HepG2 (cell line): ENCODE results near the gene VAPB. TPM values are rescaled to one million over a fixed set of nuclear protein-coding genes. Genes with fewer than 3 reads are reported as not detected.

ENCODE experiments used
- ATAC-seq: fragments of 200-7000 bp; cut with Tn5 transposase; 3 replicates; pipeline ENCODE4 v1.9.1; 2020; ENCODE audit warnings: mild to moderate bottlenecking, moderate library complexity
- BruUV-seq: library from RNA; stranded (reverse); fragments of 400-500 nt; replicated peaks from 2 replicates; lab custom pipeline; 2021; lab: Mats Ljungman, UMichigan
- CTCF ChIA-PET: fragments of 300-600 bp; formaldehyde crosslinking; extraction: SDS; loops from one replicate; lab custom pipeline; 2021; ENCODE audit warnings: low total read pairs, inconsistent platforms, low intra/inter-chr PET ratio; lab: Yijun Ruan, JAX
- POLR2A ChIA-PET: fragments of 350-600 bp; sonication (Branson Sonifier 250); formaldehyde crosslinking; loops from one replicate; lab custom pipeline; 2020; ENCODE audit warnings: antibody characterized with exemption, inconsistent platforms; lab: Yijun Ruan, JAX
- DNase-seq: peaks from one replicate; pipeline ENCODE4 v3.0.0-alpha.2; 2015; ENCODE audit warnings: low spot score
- FAIRE-seq: peaks from 3 replicates; lab custom pipeline; 2011; peaks lifted over from hg19 to GRCh38; lab: Jason Lieb, UNC
- H2AFZ ChIP-seq: one replicate; pipeline ENCODE4 v1.6.1; 2011; ENCODE audit warnings: low read length, inconsistent platforms
- H3K27ac ChIP-seq: fragments of 300-600 bp; 3 replicates; pipeline ENCODE4 v1.8.0; 2011; ENCODE audit warnings: mixed run types, mild to moderate bottlenecking, mixed read lengths, low read length, inconsistent platforms; ENCODE audit not compliant: insufficient read depth; ENCODE audit errors: extremely low read length
- H3K27me3 ChIP-seq, 2 experiments: fragments of 200-600 bp in 1 of 2; 2 replicates in 1 of 2; 3 replicates in 1 of 2; pipeline versions ENCODE4 v1.6.0 to v1.8.0; 2011; ENCODE audit warnings: low read length in 2 of 2, mild to moderate bottlenecking in 2 of 2, moderate library complexity in 2 of 2, inconsistent platforms in 1 of 2; ENCODE audit not compliant: insufficient read depth in 2 of 2, control insufficient read depth in 1 of 2
- H3K36me3 ChIP-seq, 2 experiments: fragments of 200-600 bp in 1 of 2; replicated peaks in 1 of 2; 2 replicates in 1 of 2; 3 replicates in 1 of 2; pipeline versions ENCODE4 v1.5.1 to v1.8.0; 2011; ENCODE audit warnings: low read length in 2 of 2, inconsistent platforms in 1 of 2; ENCODE audit not compliant: insufficient read depth in 2 of 2, control insufficient read depth in 1 of 2
- H3K4me1 ChIP-seq: 2 replicates; pipeline ENCODE4 v1.5.1; 2012; ENCODE audit warnings: low read length, inconsistent platforms; ENCODE audit not compliant: insufficient read depth
- H3K4me2 ChIP-seq: 2 replicates; pipeline ENCODE4 v1.6.0; 2011; ENCODE audit warnings: low read depth, low read length, inconsistent platforms
- H3K4me3 ChIP-seq, 3 experiments: fragments of 200-600 bp in 1 of 3; sonication (generic), shearing (Covaris generic) in 1 of 3; replicated peaks in 1 of 3; 2 replicates each; pipeline ENCODE4 v1.5.1; 2011 to 2016; ENCODE audit warnings: low read length in 3 of 3, inconsistent platforms in 2 of 3, low read depth in 2 of 3, mild to moderate bottlenecking in 2 of 3, control low read depth in 1 of 3, mixed read lengths in 1 of 3; ENCODE audit not compliant: insufficient read depth in 1 of 3
- H3K79me2 ChIP-seq: one replicate; pipeline ENCODE4 v1.6.1; 2011; ENCODE audit warnings: low read length, inconsistent platforms; ENCODE audit not compliant: insufficient read depth
- H3K9ac ChIP-seq: 2 replicates; pipeline ENCODE4 v1.6.0; 2011; ENCODE audit warnings: mild to moderate bottlenecking, low read depth, low read length, inconsistent platforms; ENCODE audit not compliant: insufficient read depth
- H3K9me3 ChIP-seq: 2 replicates; pipeline ENCODE4 v1.5.1; 2012; ENCODE audit warnings: mild to moderate bottlenecking, low read length
- H4K20me1 ChIP-seq: 2 replicates; pipeline ENCODE4 v1.6.0; 2011; ENCODE audit warnings: inconsistent platforms, mild to moderate bottlenecking, low read length, moderate library complexity; ENCODE audit not compliant: insufficient read depth
- FOXA1 ChIP-seq, 2 experiments: fragments of 450-650 bp in 1 of 2; sonication (generic) in 1 of 2; formaldehyde crosslinking in 1 of 2; IDR thresholded peaks; 2 replicates each; pipeline versions ENCODE4 v1.4.0 to v1.6.1; 2016 to 2020; ENCODE audit warnings: missing genetic modification reagents in 1 of 2
- KDM5B ChIP-seq: sonication (generic); formaldehyde crosslinking; IDR thresholded peaks from 2 replicates; pipeline ENCODE4 v1.4.0; 2020; ENCODE audit warnings: missing genetic modification reagents, mild to moderate bottlenecking, borderline replicate concordance
- KLF11 ChIP-seq: IDR thresholded peaks from 2 replicates; pipeline ENCODE4 v1.6.1; 2016; ENCODE audit warnings: missing compliant biosample characterization
- NCOA5 ChIP-seq: sonication (generic); formaldehyde crosslinking; IDR thresholded peaks from 2 replicates; pipeline ENCODE4 v1.4.0; 2020; ENCODE audit warnings: missing genetic modification reagents
- PCBP2 ChIP-seq: fragments of 200-400 bp; formaldehyde crosslinking; optimal IDR thresholded peaks from 2 replicates; pipeline ENCODE3; 2018; ENCODE audit warnings: low read length, low read depth; ENCODE audit not compliant: poor library complexity, severe bottlenecking
- RAD51 ChIP-seq: fragments of 450-650 bp; IDR thresholded peaks from 2 replicates; pipeline ENCODE4 v1.6.1; 2016; ENCODE audit warnings: borderline replicate concordance
- RCOR2 ChIP-seq: IDR thresholded peaks from 2 replicates; pipeline ENCODE4 v1.6.1; 2016; ENCODE audit warnings: missing biosample characterization, missing genetic modification reagents
- RFXAP ChIP-seq: sonication (generic); formaldehyde crosslinking; IDR thresholded peaks from 2 replicates; pipeline ENCODE4 v1.4.0; 2020; ENCODE audit warnings: missing genetic modification reagents, borderline replicate concordance
- RXRB ChIP-seq: IDR thresholded peaks from 2 replicates; pipeline ENCODE4 v1.6.1; 2016; ENCODE audit warnings: borderline replicate concordance, missing genetic modification reagents, missing compliant biosample characterization
- SIX1 ChIP-seq: sonication (generic); formaldehyde crosslinking; IDR thresholded peaks from 2 replicates; pipeline ENCODE4 v1.4.0; 2020; ENCODE audit warnings: missing genetic modification reagents, borderline replicate concordance
- SKIL ChIP-seq: sonication (generic); formaldehyde crosslinking; IDR thresholded peaks from 2 replicates; pipeline ENCODE4 v1.8.0; 2022; ENCODE audit warnings: missing genetic modification reagents, mild to moderate bottlenecking, moderate library complexity, borderline replicate concordance
- TAF1 ChIP-seq: sonication (generic); formaldehyde crosslinking; IDR thresholded peaks from 2 replicates; pipeline ENCODE4 v1.4.0; 2020; ENCODE audit warnings: missing genetic modification reagents
- ZNF282 ChIP-seq: fragments of 450-650 bp; IDR thresholded peaks from 2 replicates; pipeline ENCODE4 v1.6.1; 2018; ENCODE audit not compliant: partially characterized antibody
- ZNF33A ChIP-seq: sonication (generic); formaldehyde crosslinking; IDR thresholded peaks from 2 replicates; pipeline ENCODE4 v1.5.1; 2020; ENCODE audit warnings: missing genetic modification reagents, mild to moderate bottlenecking, moderate library complexity, borderline replicate concordance
- ZNF615 ChIP-seq: sonication (generic); formaldehyde crosslinking; IDR thresholded peaks from 2 replicates; pipeline ENCODE4 v1.5.0; 2020; ENCODE audit warnings: mild to moderate bottlenecking, missing genetic modification reagents, borderline replicate concordance
- ZNF709 ChIP-seq: sonication (generic); formaldehyde crosslinking; IDR thresholded peaks from 2 replicates; pipeline ENCODE4 v1.5.0; 2020; ENCODE audit warnings: mild to moderate bottlenecking, missing genetic modification reagents
- ZNF749 ChIP-seq: sonication (generic); formaldehyde crosslinking; IDR thresholded peaks from 2 replicates; pipeline ENCODE4 v1.8.0; 2022; ENCODE audit warnings: mild to moderate bottlenecking, missing genetic modification reagents, moderate library complexity, borderline replicate concordance
- ZSCAN21 ChIP-seq: sonication (generic); formaldehyde crosslinking; IDR thresholded peaks from 2 replicates; pipeline ENCODE4 v1.8.0; 2022; ENCODE audit warnings: mild to moderate bottlenecking, missing genetic modification reagents, moderate library complexity, borderline replicate concordance
- WGBS: methylation state at CpG from one replicate; pipeline ENCODE4 v1.1.6; 2017; ENCODE audit warnings: low lambda C conversion rate; 5-methylcytosine and 5-hydroxymethylcytosine counted together
- in situ Hi-C: cut with HindIII; loops from 2 replicates; pipeline ENCODE4 v1.10.0; 2017; ENCODE audit warnings: low pct_unique_long_range_greater_than_20kb; ENCODE audit not compliant: extremely low pct_ligation_motif_present
- intact Hi-C: fragments of 100-400 bp; cut with micrococcal nuclease; formaldehyde crosslinking; loops from one replicate; pipeline ENCODE4 v1.10.0; 2022; ENCODE audit not compliant: unreplicated experiment
- polyA plus RNA-seq, 8 experiments: library from polyadenylated mRNA; depleted of rRNA in 3 of 8; stranded (reverse) in 7 of 8; unstranded in 1 of 8; fragments of >200 nt; fragmentation: Illumina TruSeq in 4 of 8; extraction: Trizol in 4 of 8; gene quantifications; 2 replicates each; pipeline versions ENCODE4 v1.2.1 to v1.2.3, GENCODE V29; 2011 to 2016; ENCODE audit warnings: low read depth in 4 of 8, missing spikeins in 1 of 8, mixed read lengths in 1 of 8; ENCODE audit not compliant: insufficient read depth in 1 of 8
- total RNA-seq, 5 experiments: library from RNA; depleted of rRNA; stranded (reverse); fragments of >200 nt; fragmentation: Illumina TruSeq; extraction: Trizol; gene quantifications; 2 replicates each; pipeline ENCODE4 v1.2.3, GENCODE V29; 2016; ENCODE audit warnings: low read depth in 1 of 5
- TF ChIP-seq, protein P1 (sequence below): sonication (generic); formaldehyde crosslinking; IDR thresholded peaks from 2 replicates; pipeline ENCODE4 v1.9.0; 2021; ENCODE audit warnings: missing genetic modification reagents, mild to moderate bottlenecking, borderline replicate concordance
- TF ChIP-seq, protein P2 (sequence below): sonication (generic); formaldehyde crosslinking; IDR thresholded peaks from 2 replicates; pipeline ENCODE4 v1.5.0; 2020; ENCODE audit warnings: mild to moderate bottlenecking, missing genetic modification reagents, borderline replicate concordance

The VAPB gene
- total and polyA plus RNA-seq, 2 of the 13 experiments (the other 11 are each of a cell fraction or from before 2014, with no cell fraction given), result 18.6 to 48.5 TPM

- Histone ChIP-seq H3K4me2 (no peak overlapping the region), H4K20me1 (no peaks in the 10 kb centered on the region; the same call in 1 of the 2 replicates), H3K36me3 (peaks cover 11 to 21% of the 10 kb centered on the region in 2 experiments; a peak in 4 of 5 replicates), H3K4me1 (no peaks in the 10 kb centered on the region), H3K9me3 (peaks cover 8% of the 10 kb centered on the region; the same call in 1 of the 2 replicates), H3K27me3 (no peaks in the 10 kb centered on the region), H3K27ac (no peak overlapping the region), H3K4me3 (no peak overlapping the region), H3K9ac (no peak overlapping the region), H2AFZ (no peak overlapping the region), H3K79me2 (no peaks in the 10 kb centered on the region)
- TF ChIP-seq RAD51, result no peak
- no peak for TF ChIP-seq RXRB (CRISPR knock-in tag)
- no peak for TF ChIP-seq KLF11 (CRISPR knock-in tag)
- TF ChIP-seq, protein P1, sequence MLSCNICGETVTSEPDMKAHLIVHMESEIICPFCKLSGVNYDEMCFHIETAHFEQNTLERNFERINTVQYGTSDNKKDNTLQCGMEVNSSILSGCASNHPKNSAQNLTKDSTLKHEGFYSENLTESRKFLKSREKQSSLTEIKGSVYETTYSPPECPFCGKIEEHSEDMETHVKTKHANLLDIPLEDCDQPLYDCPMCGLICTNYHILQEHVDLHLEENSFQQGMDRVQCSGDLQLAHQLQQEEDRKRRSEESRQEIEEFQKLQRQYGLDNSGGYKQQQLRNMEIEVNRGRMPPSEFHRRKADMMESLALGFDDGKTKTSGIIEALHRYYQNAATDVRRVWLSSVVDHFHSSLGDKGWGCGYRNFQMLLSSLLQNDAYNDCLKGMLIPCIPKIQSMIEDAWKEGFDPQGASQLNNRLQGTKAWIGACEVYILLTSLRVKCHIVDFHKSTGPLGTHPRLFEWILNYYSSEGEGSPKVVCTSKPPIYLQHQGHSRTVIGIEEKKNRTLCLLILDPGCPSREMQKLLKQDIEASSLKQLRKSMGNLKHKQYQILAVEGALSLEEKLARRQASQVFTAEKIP, result no peak
- TF ChIP-seq ZNF282, result no peak
- no peak for TF ChIP-seq FOXA1 (IDR thresholded peaks at IDR 0.05)
- TF ChIP-seq FOXA1 (CRISPR knock-in tag; IDR thresholded peaks at IDR 0.05), result no peak
- no peak for TF ChIP-seq KDM5B (CRISPR knock-in tag)
- no peak for TF ChIP-seq SKIL
- no peak for TF ChIP-seq PCBP2
- no peak for TF ChIP-seq ZNF709 (CRISPR knock-in tag)
- TF ChIP-seq, protein P2, sequence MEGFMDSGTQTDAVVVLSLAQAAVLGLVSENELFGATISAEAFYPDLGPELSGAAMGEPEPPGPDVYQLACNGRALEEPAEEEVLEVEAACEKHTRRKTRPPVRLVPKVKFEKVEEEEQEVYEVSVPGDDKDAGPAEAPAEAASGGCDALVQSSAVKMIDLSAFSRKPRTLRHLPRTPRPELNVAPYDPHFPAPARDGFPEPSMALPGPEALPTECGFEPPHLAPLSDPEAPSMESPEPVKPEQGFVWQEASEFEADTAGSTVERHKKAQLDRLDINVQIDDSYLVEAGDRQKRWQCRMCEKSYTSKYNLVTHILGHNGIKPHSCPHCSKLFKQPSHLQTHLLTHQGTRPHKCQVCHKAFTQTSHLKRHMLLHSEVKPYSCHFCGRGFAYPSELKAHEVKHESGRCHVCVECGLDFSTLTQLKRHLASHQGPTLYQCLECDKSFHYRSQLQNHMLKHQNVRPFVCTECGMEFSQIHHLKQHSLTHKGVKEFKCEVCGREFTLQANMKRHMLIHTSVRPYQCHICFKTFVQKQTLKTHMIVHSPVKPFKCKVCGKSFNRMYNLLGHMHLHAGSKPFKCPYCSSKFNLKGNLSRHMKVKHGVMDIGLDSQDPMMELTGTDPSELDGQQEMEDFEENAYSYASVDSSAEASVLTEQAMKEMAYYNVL (CRISPR knock-in tag), result no peak
- TF ChIP-seq RFXAP (CRISPR knock-in tag), result no peak
- no peak for TF ChIP-seq ZNF615 (CRISPR knock-in tag)
- TF ChIP-seq ZNF749 (CRISPR knock-in tag), result no peak
- TF ChIP-seq ZSCAN21 (CRISPR knock-in tag), result no peak
- TF ChIP-seq RCOR2 (CRISPR knock-in tag), result no peak
- no peak for TF ChIP-seq NCOA5
- no peak for TF ChIP-seq SIX1 (CRISPR knock-in tag)
- TF ChIP-seq TAF1 (CRISPR knock-in tag), result no peak
- TF ChIP-seq ZNF33A (CRISPR knock-in tag), result no peak
- POLR2A ChIA-PET, result no interaction called here
- DNase-seq (no peak), FAIRE-seq (no peak), ATAC-seq (no peak)
- in situ Hi-C loops (no loop called here), intact Hi-C loops (no loop called here)
- WGBS, result 95% methylated on average over 10 of the region's 10 CpGs
- BruUV-seq, result no TSS peak
- CTCF ChIA-PET, result no interaction called here
These were observed 61.2 kb downstream of the VAPB start for GRCh38 chr20:58450254-58450653.
